Trophoblast cell (in vitro differentiated cells and primary cell): Measurements from ENCODE around the gene CYLC1.

Experiments
- DNase-seq, 2 donors: peaks; one replicate each; pipeline ENCODE4 v3.0.0-alpha.2; 2016
- H2AFZ ChIP-seq: 2 replicates; pipeline ENCODE4 v1.6.1; 2013; ENCODE audit warnings: low read length, moderate library complexity, mild to moderate bottlenecking; ENCODE audit not compliant: insufficient read depth, poor library complexity
- H2AK5ac ChIP-seq: 2 replicates; pipeline ENCODE4 v1.6.1; 2013; ENCODE audit warnings: mild to moderate bottlenecking, low read length
- H2BK120ac ChIP-seq: 2 replicates; pipeline ENCODE4 v1.6.1; 2013; ENCODE audit warnings: low read length, mild to moderate bottlenecking, moderate library complexity; ENCODE audit not compliant: insufficient read depth, poor library complexity
- H2BK12ac ChIP-seq: 2 replicates; pipeline ENCODE4 v1.6.1; 2013; ENCODE audit warnings: mild to moderate bottlenecking, low read length, moderate library complexity
- H2BK5ac ChIP-seq: 2 replicates; pipeline ENCODE4 v1.6.1; 2013; ENCODE audit warnings: low read length, low read depth, moderate library complexity, mild to moderate bottlenecking; ENCODE audit not compliant: poor library complexity
- H3K14ac ChIP-seq: 2 replicates; pipeline ENCODE4 v1.6.1; 2013; ENCODE audit warnings: mild to moderate bottlenecking, low read length
- H3K18ac ChIP-seq: 2 replicates; pipeline ENCODE4 v1.6.1; 2013; ENCODE audit warnings: mild to moderate bottlenecking, low read length
- H3K23ac ChIP-seq: 2 replicates; pipeline ENCODE4 v1.6.1; 2013; ENCODE audit warnings: low read length
- H3K27ac ChIP-seq: 2 replicates; pipeline ENCODE4 v1.5.1; 2013; ENCODE audit warnings: low read depth, mild to moderate bottlenecking, inconsistent platforms, low read length, moderate library complexity
- H3K27me3 ChIP-seq: 2 replicates; pipeline ENCODE4 v1.6.1; 2013; ENCODE audit warnings: inconsistent platforms, mild to moderate bottlenecking, low read length, moderate library complexity; ENCODE audit not compliant: insufficient read depth
- H3K36me3 ChIP-seq, 2 experiments: 1 replicate in 1 of 2; 2 replicates in 1 of 2; pipeline ENCODE4 v1.6.1; 2013; ENCODE audit warnings: low read length in 2 of 2, mild to moderate bottlenecking in 2 of 2, moderate library complexity in 1 of 2; ENCODE audit not compliant: insufficient read depth in 2 of 2, control insufficient read depth in 1 of 2
- H3K4ac ChIP-seq: 2 replicates; pipeline ENCODE4 v1.6.1; 2013; ENCODE audit warnings: low read depth, mild to moderate bottlenecking, low read length, moderate library complexity
- H3K4me1 ChIP-seq, 2 experiments: 1 replicate in 1 of 2; 2 replicates in 1 of 2; pipeline ENCODE4 v1.6.1; 2013; ENCODE audit warnings: low read length in 2 of 2, mild to moderate bottlenecking in 2 of 2, moderate library complexity in 1 of 2; ENCODE audit not compliant: insufficient read depth in 2 of 2, control insufficient read depth in 1 of 2
- H3K4me2 ChIP-seq: 2 replicates; pipeline ENCODE4 v1.6.1; 2013; ENCODE audit warnings: inconsistent platforms, mild to moderate bottlenecking, low read length, moderate library complexity
- H3K4me3 ChIP-seq: 2 replicates; pipeline ENCODE4 v1.5.1; 2013; ENCODE audit warnings: mild to moderate bottlenecking, low read depth, low read length, inconsistent platforms
- H3K79me1 ChIP-seq: one replicate; pipeline ENCODE4 v1.6.1; 2013; ENCODE audit warnings: low read length
- H3K79me2 ChIP-seq: 2 replicates; pipeline ENCODE4 v1.6.1; 2013; ENCODE audit warnings: low read length, mild to moderate bottlenecking; ENCODE audit not compliant: control insufficient read depth, insufficient read depth, poor library complexity
- H3K9ac ChIP-seq: 2 replicates; pipeline ENCODE4 v1.6.1; 2013; ENCODE audit warnings: mild to moderate bottlenecking, low read length
- H3K9me3 ChIP-seq: 2 replicates; pipeline ENCODE4 v1.6.1; 2013; ENCODE audit warnings: low read depth, mild to moderate bottlenecking, control low read depth, inconsistent platforms, low read length; ENCODE audit not compliant: insufficient read depth
- H4K12ac ChIP-seq: 2 replicates; pipeline ENCODE4 v1.6.1; 2013; ENCODE audit warnings: low read depth, mild to moderate bottlenecking, low read length, moderate library complexity
- H4K8ac ChIP-seq: 2 replicates; pipeline ENCODE4 v1.6.1; 2013; ENCODE audit warnings: low read depth, mild to moderate bottlenecking, low read length, moderate library complexity
- H4K91ac ChIP-seq: one replicate; pipeline ENCODE4 v1.6.1; 2013; ENCODE audit warnings: low read depth, mild to moderate bottlenecking, low read length, moderate library complexity
- WGBS: extraction: QIAGEN DNeasy Blood & Tissue Kit; methylation state at CpG from one replicate; pipeline ENCODE4 v1.1.7; 2013; ENCODE audit warnings: missing lambda C conversion rate; ENCODE audit not compliant: insufficient read length, insufficient coverage; ENCODE audit errors: extremely low coverage; 5-methylcytosine and 5-hydroxymethylcytosine counted together

CYLC1 gene

GRCh38 chrX:83847339-83847738 lies 13.6 kb upstream of the CYLC1 start:
- H3K4me1 ChIP-seq: no peaks in the 10 kb centered on the region
- H2AFZ ChIP-seq: no peak overlapping the region
- no peak overlapping the region for H3K4me2 ChIP-seq
- H2BK5ac ChIP-seq: no peak overlapping the region
- H2BK12ac ChIP-seq: no peak overlapping the region
- no peaks in the 10 kb centered on the region for H3K9me3 ChIP-seq
- H3K4me3 ChIP-seq: no peak overlapping the region
- no peaks in the 10 kb centered on the region for H3K36me3 ChIP-seq
- H3K27ac ChIP-seq: no peak overlapping the region
- no peak for DNase-seq
- H3K4ac ChIP-seq: no peak overlapping the region
- H3K79me1 ChIP-seq: no peaks in the 10 kb centered on the region
- H4K8ac ChIP-seq: no peak overlapping the region
- H4K12ac ChIP-seq: no peak overlapping the region
- H3K14ac ChIP-seq: no peak overlapping the region
- no peak overlapping the region for H2BK120ac ChIP-seq
- no peak overlapping the region for H4K91ac ChIP-seq
- no peaks in the 10 kb centered on the region for H3K27me3 ChIP-seq
- no peak overlapping the region for H3K23ac ChIP-seq
- no peaks in the 10 kb centered on the region for H3K79me2 ChIP-seq
- H3K9ac ChIP-seq: no peak overlapping the region
- WGBS: no CpG with 5 or more reads among the region's 5 CpGs
- H2AK5ac ChIP-seq: no peak overlapping the region
- no peak overlapping the region for H3K18ac ChIP-seq

GRCh38 chrX:83888585-83888984 lies 27.6 kb downstream of the CYLC1 start:
- Histone ChIP-seq H3K9me3 (no peaks in the 10 kb centered on the region), H3K4me2 (no peak overlapping the region), H3K18ac (no peak overlapping the region), H3K23ac (no peak overlapping the region), H2AFZ (no peak overlapping the region), H3K36me3 (no peaks in the 10 kb centered on the region), H2BK5ac (no peak overlapping the region), H2AK5ac (no peak overlapping the region), H3K79me2 (no peaks in the 10 kb centered on the region), H3K79me1 (no peaks in the 10 kb centered on the region), H3K9ac (no peak overlapping the region), H3K4ac (no peak overlapping the region), H4K8ac (no peak overlapping the region), H3K14ac (no peak overlapping the region), H4K91ac (no peak overlapping the region), H3K4me3 (no peak overlapping the region), H2BK12ac (no peak overlapping the region), H2BK120ac (no peak overlapping the region), H4K12ac (no peak overlapping the region), H3K4me1 (no peaks in the 10 kb centered on the region), H3K27me3 (no peaks in the 10 kb centered on the region), H3K27ac (no peak overlapping the region)
- no CpG with 5 or more reads among the region's 2 CpGs for WGBS
- no peak for DNase-seq

- Histone ChIP-seq H3K9me3 (no peaks in the 10 kb centered on the region), H3K79me2 (no peaks in the 10 kb centered on the region), H4K8ac (no peak overlapping the region), H3K27ac (no peak overlapping the region), H2BK12ac (no peak overlapping the region), H3K79me1 (no peaks in the 10 kb centered on the region), H2AFZ (no peak overlapping the region), H2BK5ac (no peak overlapping the region), H2BK120ac (no peak overlapping the region), H3K9ac (no peak overlapping the region), H3K23ac (no peak overlapping the region), H3K36me3 (no peaks in the 10 kb centered on the region), H3K4me3 (no peak overlapping the region), H3K14ac (no peak overlapping the region), H2AK5ac (no peak overlapping the region), H3K27me3 (no peaks in the 10 kb centered on the region), H4K91ac (no peak overlapping the region), H3K4me2 (no peak overlapping the region), H4K12ac (no peak overlapping the region), H3K4ac (no peak overlapping the region), H3K4me1 (no peaks in the 10 kb centered on the region), H3K18ac (no peak overlapping the region)
- no CpG with 5 or more reads among the region's 12 CpGs for WGBS
- DNase-seq: no peak
Observed at GRCh38 chrX:83892433-83892832, 31.5 kb downstream of the CYLC1 start.

- no peak overlapping the region for H3K14ac ChIP-seq
- no peak overlapping the region for H3K27ac ChIP-seq
- no peaks in the 10 kb centered on the region for H3K79me1 ChIP-seq
- no peaks in the 10 kb centered on the region for H3K79me2 ChIP-seq
- no peak overlapping the region for H4K91ac ChIP-seq
- no peak overlapping the region for H2AFZ ChIP-seq
- no peak for DNase-seq
- H4K12ac ChIP-seq: no peak overlapping the region
- WGBS: no CpG with 5 or more reads among the region's 3 CpGs
- H2BK120ac ChIP-seq: no peak overlapping the region
- no peak overlapping the region for H4K8ac ChIP-seq
- no peaks in the 10 kb centered on the region for H3K27me3 ChIP-seq
- no peaks in the 10 kb centered on the region for H3K4me1 ChIP-seq
- H3K4me2 ChIP-seq: no peak overlapping the region
- no peaks in the 10 kb centered on the region for H3K9me3 ChIP-seq
- H2BK12ac ChIP-seq: no peak overlapping the region
- no peak overlapping the region for H3K9ac ChIP-seq
- no peak overlapping the region for H3K23ac ChIP-seq
- no peak overlapping the region for H3K4ac ChIP-seq
- H2AK5ac ChIP-seq: no peak overlapping the region
- H3K18ac ChIP-seq: no peak overlapping the region
- no peaks in the 10 kb centered on the region for H3K36me3 ChIP-seq
- H2BK5ac ChIP-seq: no peak overlapping the region
- no peak overlapping the region for H3K4me3 ChIP-seq
Observed at GRCh38 chrX:83906921-83907320, 46.0 kb downstream of the CYLC1 start.
